Measurements from ENCODE around the gene XNDC1N. TPM values are rescaled to one million over a fixed set of nuclear protein-coding genes. Genes with fewer than 3 reads are reported as not detected.
"Not testable (repeated sequence)": the region's sequence is repeated elsewhere in the genome, so short reads cannot be mapped to it uniquely, and the experiment has no call there.

Gene XNDC1N
- total and polyA plus RNA-seq, 2 of the 13 experiments (the other 11 are each of a cell fraction or from before 2014, with no cell fraction given), result 3.4 to 7.5 TPM

- TF ChIP-seq, protein P1, sequence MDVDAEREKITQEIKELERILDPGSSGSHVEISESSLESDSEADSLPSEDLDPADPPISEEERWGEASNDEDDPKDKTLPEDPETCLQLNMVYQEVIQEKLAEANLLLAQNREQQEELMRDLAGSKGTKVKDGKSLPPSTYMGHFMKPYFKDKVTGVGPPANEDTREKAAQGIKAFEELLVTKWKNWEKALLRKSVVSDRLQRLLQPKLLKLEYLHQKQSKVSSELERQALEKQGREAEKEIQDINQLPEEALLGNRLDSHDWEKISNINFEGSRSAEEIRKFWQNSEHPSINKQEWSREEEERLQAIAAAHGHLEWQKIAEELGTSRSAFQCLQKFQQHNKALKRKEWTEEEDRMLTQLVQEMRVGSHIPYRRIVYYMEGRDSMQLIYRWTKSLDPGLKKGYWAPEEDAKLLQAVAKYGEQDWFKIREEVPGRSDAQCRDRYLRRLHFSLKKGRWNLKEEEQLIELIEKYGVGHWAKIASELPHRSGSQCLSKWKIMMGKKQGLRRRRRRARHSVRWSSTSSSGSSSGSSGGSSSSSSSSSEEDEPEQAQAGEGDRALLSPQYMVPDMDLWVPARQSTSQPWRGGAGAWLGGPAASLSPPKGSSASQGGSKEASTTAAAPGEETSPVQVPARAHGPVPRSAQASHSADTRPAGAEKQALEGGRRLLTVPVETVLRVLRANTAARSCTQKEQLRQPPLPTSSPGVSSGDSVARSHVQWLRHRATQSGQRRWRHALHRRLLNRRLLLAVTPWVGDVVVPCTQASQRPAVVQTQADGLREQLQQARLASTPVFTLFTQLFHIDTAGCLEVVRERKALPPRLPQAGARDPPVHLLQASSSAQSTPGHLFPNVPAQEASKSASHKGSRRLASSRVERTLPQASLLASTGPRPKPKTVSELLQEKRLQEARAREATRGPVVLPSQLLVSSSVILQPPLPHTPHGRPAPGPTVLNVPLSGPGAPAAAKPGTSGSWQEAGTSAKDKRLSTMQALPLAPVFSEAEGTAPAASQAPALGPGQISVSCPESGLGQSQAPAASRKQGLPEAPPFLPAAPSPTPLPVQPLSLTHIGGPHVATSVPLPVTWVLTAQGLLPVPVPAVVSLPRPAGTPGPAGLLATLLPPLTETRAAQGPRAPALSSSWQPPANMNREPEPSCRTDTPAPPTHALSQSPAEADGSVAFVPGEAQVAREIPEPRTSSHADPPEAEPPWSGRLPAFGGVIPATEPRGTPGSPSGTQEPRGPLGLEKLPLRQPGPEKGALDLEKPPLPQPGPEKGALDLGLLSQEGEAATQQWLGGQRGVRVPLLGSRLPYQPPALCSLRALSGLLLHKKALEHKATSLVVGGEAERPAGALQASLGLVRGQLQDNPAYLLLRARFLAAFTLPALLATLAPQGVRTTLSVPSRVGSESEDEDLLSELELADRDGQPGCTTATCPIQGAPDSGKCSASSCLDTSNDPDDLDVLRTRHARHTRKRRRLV (CRISPR knock-in tag; IDR thresholded peaks at IDR 0.05), result no peak
- TF ChIP-seq ZNF766 (CRISPR knock-in tag; IDR thresholded peaks at IDR 0.05; ENCODE audit: borderline replicate concordance), result no peak
- no peak for TF ChIP-seq ZNF441 (CRISPR knock-in tag; IDR thresholded peaks at IDR 0.05; ENCODE audit: borderline replicate concordance)
- TF ChIP-seq ZNF20 (CRISPR knock-in tag; IDR thresholded peaks at IDR 0.05), result no peak
These were observed 14.5 kb downstream of the XNDC1N start (continued) for GRCh38 chr11:71913756-71914526.

GRCh38 chr11:71911986-71912340, 16.4 kb downstream of the XNDC1N start:
- H3K27ac ChIP-seq (ENCODE audit: extremely low read length, insufficient read depth, low read length); H3K27me3 ChIP-seq (ENCODE audit: control insufficient read depth in 1 of 2, insufficient read depth in 2 of 2, low read length in 2 of 2); ATAC-seq; CTCF ChIA-PET (ENCODE audit: low intra/inter-chr PET ratio, low total read pairs); in situ Hi-C loops (cut with HindIII; ENCODE audit: extremely low pct_ligation_motif_present, low pct_unique_long_range_greater_than_20kb); H2AFZ ChIP-seq (ENCODE audit: low read length); DNase-seq (ENCODE audit: low spot score); BruUV-seq (replicated peaks); H3K9me3 ChIP-seq (ENCODE audit: low read length); H3K9ac ChIP-seq (ENCODE audit: insufficient read depth, low read depth, low read length); H3K4me3 ChIP-seq (replicated peaks in 1 of 3; ENCODE audit: insufficient read depth in 1 of 3, low read depth in 2 of 3, low read length in 3 of 3); intact Hi-C loops (cut with micrococcal nuclease; ENCODE audit: unreplicated experiment); H3K4me2 ChIP-seq (ENCODE audit: low read depth, low read length); H3K79me2 ChIP-seq (ENCODE audit: insufficient read depth, low read length); FAIRE-seq; H4K20me1 ChIP-seq (ENCODE audit: insufficient read depth, low read length): not testable (repeated sequence)
- 95% methylated on average over 5 of the region's 10 CpGs for WGBS (ENCODE audit: low lambda C conversion rate)
- peaks cover 0 to 25% of the 10 kb centered on the region in 2 experiments; a peak in 4 of 5 replicates for H3K36me3 ChIP-seq (replicated peaks in 1 of 2; ENCODE audit: control insufficient read depth in 1 of 2, insufficient read depth in 2 of 2, low read length in 2 of 2)
- POLR2A ChIA-PET, result interaction anchor here (2.7 kb wide), 1 partner anchor 16 kb away, joined by 11 read pairs; the partner anchor contains the start of genes RNF121 and XNDC1N
- H3K4me1 ChIP-seq (ENCODE audit: insufficient read depth, low read length), result peaks cover 15% of the 10 kb centered on the region
